ENCODE results near the gene MAPKAPK3.

The MAPKAPK3 gene

DNA sequence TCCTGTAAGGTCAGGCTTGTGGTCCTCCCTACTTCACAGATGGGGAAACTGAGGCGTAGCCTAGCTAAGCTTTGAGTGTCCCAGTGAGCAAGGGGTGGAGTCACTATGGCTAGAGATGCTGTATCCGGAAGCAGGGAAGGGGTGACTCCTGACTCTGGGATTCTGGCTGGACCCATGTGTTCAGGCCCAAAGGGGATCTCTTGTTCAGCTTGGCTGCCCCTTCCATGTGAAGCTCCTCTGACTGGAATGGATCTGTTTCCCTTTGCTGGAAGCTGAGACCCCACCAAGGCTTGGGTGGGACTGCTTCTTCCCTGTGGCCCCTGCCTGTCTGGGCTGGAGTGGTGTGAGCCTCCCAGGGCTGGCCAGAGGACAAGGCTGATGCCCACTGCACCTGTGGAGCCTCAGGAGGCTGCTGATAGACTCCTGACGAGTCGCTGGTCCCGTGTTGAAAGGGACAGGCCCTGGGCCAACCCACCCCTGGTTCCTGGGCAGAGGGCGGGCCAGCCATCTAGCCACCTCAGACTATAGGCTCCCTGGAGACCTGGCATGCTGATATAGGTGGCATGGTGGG is 1.0 kb downstream of the MAPKAPK3 start:
- no peak for TF ChIP-seq EZH2phosphoT487 (IDR thresholded peaks at IDR 0.05; ENCODE audit: borderline replicate concordance, low read length)
- TF ChIP-seq, protein P1, sequence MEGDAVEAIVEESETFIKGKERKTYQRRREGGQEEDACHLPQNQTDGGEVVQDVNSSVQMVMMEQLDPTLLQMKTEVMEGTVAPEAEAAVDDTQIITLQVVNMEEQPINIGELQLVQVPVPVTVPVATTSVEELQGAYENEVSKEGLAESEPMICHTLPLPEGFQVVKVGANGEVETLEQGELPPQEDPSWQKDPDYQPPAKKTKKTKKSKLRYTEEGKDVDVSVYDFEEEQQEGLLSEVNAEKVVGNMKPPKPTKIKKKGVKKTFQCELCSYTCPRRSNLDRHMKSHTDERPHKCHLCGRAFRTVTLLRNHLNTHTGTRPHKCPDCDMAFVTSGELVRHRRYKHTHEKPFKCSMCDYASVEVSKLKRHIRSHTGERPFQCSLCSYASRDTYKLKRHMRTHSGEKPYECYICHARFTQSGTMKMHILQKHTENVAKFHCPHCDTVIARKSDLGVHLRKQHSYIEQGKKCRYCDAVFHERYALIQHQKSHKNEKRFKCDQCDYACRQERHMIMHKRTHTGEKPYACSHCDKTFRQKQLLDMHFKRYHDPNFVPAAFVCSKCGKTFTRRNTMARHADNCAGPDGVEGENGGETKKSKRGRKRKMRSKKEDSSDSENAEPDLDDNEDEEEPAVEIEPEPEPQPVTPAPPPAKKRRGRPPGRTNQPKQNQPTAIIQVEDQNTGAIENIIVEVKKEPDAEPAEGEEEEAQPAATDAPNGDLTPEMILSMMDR (IDR thresholded peaks at IDR 0.05; ENCODE audit: low read depth, low read length, poor library complexity, severe bottlenecking), result no peak
- no peak overlapping the region for H3K27ac ChIP-seq (ENCODE audit: low read depth, low read length)
- H3K79me2 ChIP-seq (ENCODE audit: control insufficient read depth, low read length), result peaks cover 6% of the 10 kb centered on the region; the same call in 1 of the 2 replicates
- H3K27me3 ChIP-seq (ENCODE audit: control insufficient read depth, low read length), result peaks cover 14% of the 10 kb centered on the region
- peak overlapping the region; percentile 86 for H3K4me2 ChIP-seq (ENCODE audit: low read length)
- H4K20me1 ChIP-seq (ENCODE audit: control insufficient read depth, insufficient read depth, low read depth, low read length), result peaks cover 5% of the 10 kb centered on the region; the same call in 1 of the 2 replicates
- no peaks in the 10 kb centered on the region for H3K36me3 ChIP-seq (ENCODE audit: control insufficient read depth, low read length)
- H3K9me2 ChIP-seq (replicated peaks; ENCODE audit: control insufficient read depth, low read length), result no peaks in the 10 kb centered on the region
- H3K9me3 ChIP-seq (ENCODE audit: control insufficient read depth, insufficient read depth, low read length), result no peaks in the 10 kb centered on the region
- H3F3A ChIP-seq (ENCODE audit: control insufficient read depth, insufficient read depth), result peaks cover 5% of the 10 kb centered on the region
- H3K4me1 ChIP-seq (ENCODE audit: control insufficient read depth, low read length), result peaks cover 29% of the 10 kb centered on the region
- H3K4me3 ChIP-seq (ENCODE audit: low read length), result peak overlapping the region; percentile 84

DNA sequence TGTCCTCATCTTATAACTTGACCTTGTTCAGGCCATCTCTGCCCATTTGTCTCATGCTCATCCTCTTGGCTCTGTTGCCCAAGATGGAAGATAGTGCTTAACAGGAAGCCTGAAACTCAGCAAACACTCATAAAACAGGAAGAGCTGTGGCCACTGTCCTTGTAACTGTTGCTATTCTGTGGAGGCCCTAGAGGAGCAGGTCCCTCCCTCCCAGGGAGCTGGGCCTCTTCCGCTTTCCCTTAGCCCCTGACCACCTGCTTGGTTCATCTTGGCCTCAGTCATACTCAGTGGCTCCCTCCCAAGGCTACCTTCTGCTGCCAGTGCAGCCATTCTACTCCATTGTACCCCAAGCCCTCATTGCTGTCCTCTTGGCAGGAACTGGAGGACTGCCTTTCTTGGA is 3.5 kb downstream of the MAPKAPK3 start:
- Histone ChIP-seq H3K9me3 (ENCODE audit: control insufficient read depth, insufficient read depth, low read length) (no peaks in the 10 kb centered on the region), H3K4me1 (ENCODE audit: control insufficient read depth, low read length) (peaks cover 29% of the 10 kb centered on the region), H3K4me2 (ENCODE audit: low read length) (0 out of 2 replicates have a peak overlapping the region, but pooled peaks have one; percentile 6), H4K20me1 (ENCODE audit: control insufficient read depth, insufficient read depth, low read depth, low read length) (no peaks in the 10 kb centered on the region; the same call in 1 of the 2 replicates), H3K79me2 (ENCODE audit: control insufficient read depth, low read length) (peaks cover 6% of the 10 kb centered on the region; the same call in 1 of the 2 replicates), H3K9me2 (replicated peaks; ENCODE audit: control insufficient read depth, low read length) (no peaks in the 10 kb centered on the region), H3K4me3 (ENCODE audit: low read length) (no peak overlapping the region), H3K36me3 (ENCODE audit: control insufficient read depth, low read length) (no peaks in the 10 kb centered on the region), H3F3A (ENCODE audit: control insufficient read depth, insufficient read depth) (no peaks in the 10 kb centered on the region), H3K27me3 (ENCODE audit: control insufficient read depth, low read length) (no peaks in the 10 kb centered on the region), H3K27ac (ENCODE audit: low read depth, low read length) (no peak overlapping the region)
- TF ChIP-seq, protein P1 (IDR thresholded peaks at IDR 0.05; ENCODE audit: low read depth, low read length, poor library complexity, severe bottlenecking), result no peak
- TF ChIP-seq EZH2phosphoT487 (IDR thresholded peaks at IDR 0.05; ENCODE audit: borderline replicate concordance, low read length), result no peak

DNA sequence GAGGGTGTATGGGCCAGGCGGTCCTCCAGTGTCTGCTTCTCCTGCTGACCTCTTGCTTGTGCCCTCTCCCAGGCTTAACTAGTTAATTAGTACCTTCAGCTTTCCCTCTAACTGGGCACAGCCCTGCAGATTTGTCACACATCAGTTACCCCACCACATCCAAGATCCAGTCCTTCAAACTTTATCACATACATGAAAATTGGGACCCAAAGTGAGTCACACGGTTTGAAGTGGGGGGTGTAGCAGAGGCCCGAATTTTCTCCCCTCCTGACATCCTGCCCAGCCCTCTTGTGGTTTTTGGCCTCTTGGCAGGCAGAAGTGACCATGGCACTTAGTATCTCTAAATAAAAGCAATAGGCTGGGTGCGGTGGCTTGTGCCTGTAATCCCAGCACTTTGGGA is 3.9 kb downstream of the MAPKAPK3 start:
- Histone ChIP-seq H4K20me1 (ENCODE audit: control insufficient read depth, insufficient read depth, low read depth, low read length) (no peaks in the 10 kb centered on the region; the same call in 1 of the 2 replicates), H3K36me3 (ENCODE audit: control insufficient read depth, low read length) (no peaks in the 10 kb centered on the region), H3K4me3 (ENCODE audit: low read length) (no peak overlapping the region), H3K27ac (ENCODE audit: low read depth, low read length) (no peak overlapping the region), H3K79me2 (ENCODE audit: control insufficient read depth, low read length) (peaks cover 6% of the 10 kb centered on the region; the same call in 1 of the 2 replicates), H3K4me2 (ENCODE audit: low read length) (no peak overlapping the region), H3K4me1 (ENCODE audit: control insufficient read depth, low read length) (peaks cover 29% of the 10 kb centered on the region), H3K9me3 (ENCODE audit: control insufficient read depth, insufficient read depth, low read length) (no peaks in the 10 kb centered on the region), H3K27me3 (ENCODE audit: control insufficient read depth, low read length) (no peaks in the 10 kb centered on the region), H3K9me2 (replicated peaks; ENCODE audit: control insufficient read depth, low read length) (no peaks in the 10 kb centered on the region), H3F3A (ENCODE audit: control insufficient read depth, insufficient read depth) (no peaks in the 10 kb centered on the region)
- TF ChIP-seq, protein P1 (IDR thresholded peaks at IDR 0.05; ENCODE audit: low read depth, low read length, poor library complexity, severe bottlenecking), result no peak
- no peak for TF ChIP-seq EZH2phosphoT487 (IDR thresholded peaks at IDR 0.05; ENCODE audit: borderline replicate concordance, low read length)

Data from DOHH2 (cell line).